Heart right ventricle (tissue), 16 donors: ENCODE measurements around the gene PAX3. TPM values are rescaled to one million over a fixed set of nuclear protein-coding genes. Genes with fewer than 3 reads are reported as not detected.

Source experiments
- ATAC-seq, 8 donors: fragments of 200-7000 bp; cut with Tn5 transposase; one replicate each; pipeline ENCODE4 v1.9.1; 2020; ENCODE audit warnings: mild to moderate bottlenecking in 8 of 8, moderate library complexity in 8 of 8, moderate number of reproducible peaks in 1 of 8
- DNase-seq, 2 donors: peaks; one replicate each; pipeline ENCODE4 v3.0.0-alpha.2; 2020
- H3K27ac ChIP-seq, 10 donors: fragments of 200-600 bp; sonication (generic) in 2 of 10; one replicate each; pipeline versions ENCODE4 v1.5.0 to v1.8.0; 2020 to 2022; ENCODE audit warnings: mild to moderate bottlenecking in 3 of 10
- H3K27me3 ChIP-seq, 7 donors: fragments of 200-600 bp; one replicate each; pipeline ENCODE4 v1.8.0; 2021 to 2022; ENCODE audit warnings: mild to moderate bottlenecking in 2 of 7
- H3K36me3 ChIP-seq, 9 donors: fragments of 200-600 bp; sonication (generic) in 1 of 9; one replicate each; pipeline versions ENCODE4 v1.5.0 to v1.8.0; 2020 to 2022; ENCODE audit warnings: mild to moderate bottlenecking in 2 of 9
- H3K4me1 ChIP-seq, 9 donors: fragments of 200-600 bp; sonication (generic) in 1 of 9; one replicate each; pipeline versions ENCODE4 v1.5.0 to v1.8.0; 2020 to 2022; ENCODE audit warnings: mild to moderate bottlenecking in 4 of 9
- H3K4me3 ChIP-seq, 10 donors: fragments of 200-600 bp; sonication (generic) in 2 of 10; one replicate each; pipeline versions ENCODE4 v1.5.0 to v1.8.0; 2020 to 2022; ENCODE audit warnings: mild to moderate bottlenecking in 7 of 10, moderate library complexity in 2 of 10
- H3K9me3 ChIP-seq, 11 donors: fragments of 200-600 bp in 10 of 11; sonication (generic) in 2 of 11; one replicate each; pipeline versions ENCODE4 v1.5.0 to v1.8.0; 2013 to 2022; ENCODE audit warnings: mild to moderate bottlenecking in 2 of 11, control low read depth in 1 of 11, moderate library complexity in 1 of 11
- WGBS, 2 donors: extraction: QIAGEN DNeasy Blood & Tissue Kit; methylation state at CpG; one replicate each; pipeline ENCODE4 v1.1.7; 2013; ENCODE audit warnings: inconsistent platforms in 1 of 2; 5-methylcytosine and 5-hydroxymethylcytosine counted together
- intact Hi-C, 10 donors: fragments of 100-400 bp; cut with DNase I; formaldehyde crosslinking; loops; one replicate each; pipeline versions ENCODE4 v1.11.1 to v1.14.2; 2022
- polyA plus RNA-seq, 2 donors: library from polyadenylated mRNA; stranded (reverse); fragments of 200-250 nt; gene quantifications; one replicate each; pipeline ENCODE4 v1.2.3, GENCODE V29; 2013
- total RNA-seq, 10 donors: library from RNA; stranded (reverse); fragmentation: NEBNext Ultra II Directional in 3 of 10; extraction: Animal tissue kit (Norgen Biotek cat#: 25700) in 3 of 10; gene quantifications; one replicate each; pipeline versions ENCODE4 v1.2.1 to v1.2.4, GENCODE V29; 2021 to 2023
- TF ChIP-seq, protein P1 (sequence below), 9 donors: fragments of 200-600 bp; sonication (generic) in 2 of 9; IDR thresholded peaks; one replicate each; pipeline versions ENCODE4 v1.5.0 to v1.8.0; 2021 to 2022; ENCODE audit warnings: antibody characterized with exemption in 9 of 9, mild to moderate bottlenecking in 5 of 9, moderate library complexity in 1 of 9
- donor health status: Arrhythmogenic right ventricular cardiomyopathy.
- donor health status: ischemic (EF 13 %, LVEDD 7.1; RV severe dilation, severe dysfunction).
- donor health status: healthy with polysubstance abuse.
- donor health status: DM: no; HTN: yes; CAD: no.
- donor health status: DM: no; HTN: no; CAD: no.
- donor health status: ischemic (EF 25% LVEDD 6.9; RV normal size, moderate dysfunction).
- donor health status: ischemic (EF 25% LVEDD 5.7; RV mildly dilated, moderate dysfunction).
- donor health status: healthy.
- donor health status: DM: yes; HTN: yes; CAD: no.
- donor health status: Ischemic cardiomyopathy.
- donor health status: ischemic (EF 35%, LVEDD 5.7; RV mildly dilated, moderate dysfunction).
- donor health status: nonischemic (EF 11% LVEDD 7.7; RV severe dilation, severe dysfunction).
- donor health status: DM: yes; HTN: yes; CAD: no.
- donor health status: PGD.
- donor health status: ischemic (EF 29% LVEDD 5.4; RV normal size, mild dysfunction).
- donor health status: nonischemic (EF 23%, LVEDD 6.1; RV moderate dilation, normal function).

PAX3 gene
- total and polyA plus RNA-seq, 12 donors: 0.01 TPM; not detected in 11

DNA sequence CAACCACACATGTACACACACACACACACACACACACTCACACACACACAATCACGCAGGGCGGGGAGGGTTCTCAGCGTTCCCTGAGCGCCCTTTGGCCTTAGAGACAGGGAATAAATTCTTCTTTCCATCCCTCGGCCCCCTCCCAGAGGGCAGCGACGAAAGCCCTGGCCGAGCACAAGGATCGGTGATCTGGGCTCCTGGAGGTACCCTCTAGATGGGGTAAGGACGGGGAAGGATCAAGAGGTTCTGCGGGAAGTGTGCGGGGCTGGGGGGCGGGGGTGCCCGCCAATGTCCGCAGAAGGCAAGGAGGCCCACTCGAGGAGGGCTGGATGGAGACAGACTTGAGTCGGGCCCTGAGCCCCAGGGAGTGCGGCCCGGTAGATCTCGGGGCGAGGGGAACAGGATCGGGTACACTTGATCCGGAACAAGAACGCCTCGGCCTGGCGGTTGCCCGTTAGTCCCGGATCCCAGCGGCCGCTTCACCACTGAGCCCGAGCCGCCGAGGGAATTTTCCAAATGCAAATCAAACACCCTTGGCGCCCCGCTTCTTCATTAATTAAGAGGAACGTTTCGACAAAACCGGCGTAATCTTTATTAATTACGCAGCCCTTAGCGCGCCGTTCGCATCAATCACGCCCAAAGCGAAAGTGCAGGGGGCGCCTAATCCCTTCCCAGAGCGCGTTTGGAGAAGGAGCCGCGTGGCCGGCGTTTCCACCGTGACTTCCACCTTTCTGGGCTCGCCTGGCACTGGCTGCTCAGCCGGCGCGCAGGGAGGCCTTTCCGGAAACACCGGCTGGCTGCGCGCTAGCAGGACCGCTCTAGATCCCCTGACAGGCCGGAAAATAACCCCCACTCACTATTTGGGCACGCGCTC is 7.0 kb upstream of the PAX3 start:
- H3K4me3 ChIP-seq: peak overlapping the region; percentile 24 to 65 (median 52)
- H3K4me1 ChIP-seq: peaks cover 9 to 52% (median 26%) of the 10 kb centered on the region in 9 donors
- H3K27me3 ChIP-seq: peaks cover 39 to 100% (median 100%) of the 10 kb centered on the region in 7 donors

DNA sequence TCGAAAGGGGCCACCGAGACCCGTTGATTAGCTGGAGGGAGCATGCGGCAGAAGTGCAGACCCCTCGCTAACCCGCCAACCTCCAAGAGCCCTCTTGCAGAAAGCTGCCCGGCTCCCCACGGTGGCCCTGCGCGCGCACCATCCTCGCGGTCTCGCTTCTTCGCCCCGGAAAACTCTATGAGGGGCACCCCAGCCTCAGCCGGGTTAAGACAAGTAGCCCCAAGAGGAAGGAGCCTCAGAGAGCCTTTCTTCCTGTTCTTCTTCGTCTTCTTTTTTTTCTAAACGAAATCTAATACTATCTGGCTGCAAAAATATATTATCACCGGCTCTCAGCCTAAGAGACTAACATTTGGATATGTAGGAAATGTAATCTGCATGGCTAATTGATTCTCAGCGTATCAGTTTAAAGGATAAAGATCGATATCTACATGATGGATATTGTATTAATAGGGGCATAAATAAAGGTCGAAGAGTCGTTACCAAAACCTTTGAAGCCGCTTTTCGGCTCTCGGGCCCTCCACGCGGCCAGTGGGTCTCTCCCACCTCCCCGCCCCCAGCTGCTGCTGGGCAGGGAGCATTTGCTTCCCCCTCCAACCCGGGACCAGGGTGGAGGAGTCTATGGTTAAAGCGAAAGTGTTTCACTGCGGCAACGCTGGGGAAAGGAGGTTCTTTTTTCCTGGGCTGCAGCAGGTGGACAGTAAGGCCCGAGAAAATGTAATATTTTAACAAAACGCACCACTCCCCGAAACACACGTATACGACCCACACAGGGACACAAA is 6.1 kb upstream of the PAX3 start:
- no peaks in the 10 kb centered on the region for H3K36me3 ChIP-seq
- WGBS, 2 donors: 4 to 5% methylated on average over 39 of the region's 39 CpGs
- H3K27ac ChIP-seq: peak overlapping the region in 1 of 10 donors; percentile 34
- no peaks in the 10 kb centered on the region for H3K9me3 ChIP-seq
- intact Hi-C loops: loop anchor here in 2 of 10 donors (10.0 kb wide), 1 partner anchor 250 kb away; no protein-coding TSS in a partner anchor
- H3K4me1 ChIP-seq: peaks cover 9 to 53% (median 26%) of the 10 kb centered on the region in 9 donors
- peaks cover 39 to 100% (median 100%) of the 10 kb centered on the region in 7 donors for H3K27me3 ChIP-seq
- TF ChIP-seq, protein P1, sequence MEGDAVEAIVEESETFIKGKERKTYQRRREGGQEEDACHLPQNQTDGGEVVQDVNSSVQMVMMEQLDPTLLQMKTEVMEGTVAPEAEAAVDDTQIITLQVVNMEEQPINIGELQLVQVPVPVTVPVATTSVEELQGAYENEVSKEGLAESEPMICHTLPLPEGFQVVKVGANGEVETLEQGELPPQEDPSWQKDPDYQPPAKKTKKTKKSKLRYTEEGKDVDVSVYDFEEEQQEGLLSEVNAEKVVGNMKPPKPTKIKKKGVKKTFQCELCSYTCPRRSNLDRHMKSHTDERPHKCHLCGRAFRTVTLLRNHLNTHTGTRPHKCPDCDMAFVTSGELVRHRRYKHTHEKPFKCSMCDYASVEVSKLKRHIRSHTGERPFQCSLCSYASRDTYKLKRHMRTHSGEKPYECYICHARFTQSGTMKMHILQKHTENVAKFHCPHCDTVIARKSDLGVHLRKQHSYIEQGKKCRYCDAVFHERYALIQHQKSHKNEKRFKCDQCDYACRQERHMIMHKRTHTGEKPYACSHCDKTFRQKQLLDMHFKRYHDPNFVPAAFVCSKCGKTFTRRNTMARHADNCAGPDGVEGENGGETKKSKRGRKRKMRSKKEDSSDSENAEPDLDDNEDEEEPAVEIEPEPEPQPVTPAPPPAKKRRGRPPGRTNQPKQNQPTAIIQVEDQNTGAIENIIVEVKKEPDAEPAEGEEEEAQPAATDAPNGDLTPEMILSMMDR (IDR thresholded peaks at IDR 0.05): no peak
- H3K4me3 ChIP-seq: peak overlapping the region in 8 of 10 donors; percentile 32 to 65 (median 56)
- DNase-seq (no peak), ATAC-seq (peak in 1 of 8 donors; percentile 9)

More for the DNA sequence above, 7.0 kb upstream of the PAX3 start:
- ATAC-seq (peak in 7 of 8 donors; percentile 28 to 61 (median 49)), DNase-seq (no peak)
- Histone ChIP-seq H3K27ac (no peak overlapping the region), H3K36me3 (no peaks in the 10 kb centered on the region), H3K9me3 (no peaks in the 10 kb centered on the region)
- WGBS, 2 donors: 1 to 2% methylated on average over 66 of the region's 66 CpGs
- TF ChIP-seq, protein P1 (IDR thresholded peaks at IDR 0.05): no peak
- intact Hi-C loops: loop anchor here in 2 of 10 donors (10.0 kb wide), 1 partner anchor 251 kb away; no protein-coding TSS in a partner anchor

DNA sequence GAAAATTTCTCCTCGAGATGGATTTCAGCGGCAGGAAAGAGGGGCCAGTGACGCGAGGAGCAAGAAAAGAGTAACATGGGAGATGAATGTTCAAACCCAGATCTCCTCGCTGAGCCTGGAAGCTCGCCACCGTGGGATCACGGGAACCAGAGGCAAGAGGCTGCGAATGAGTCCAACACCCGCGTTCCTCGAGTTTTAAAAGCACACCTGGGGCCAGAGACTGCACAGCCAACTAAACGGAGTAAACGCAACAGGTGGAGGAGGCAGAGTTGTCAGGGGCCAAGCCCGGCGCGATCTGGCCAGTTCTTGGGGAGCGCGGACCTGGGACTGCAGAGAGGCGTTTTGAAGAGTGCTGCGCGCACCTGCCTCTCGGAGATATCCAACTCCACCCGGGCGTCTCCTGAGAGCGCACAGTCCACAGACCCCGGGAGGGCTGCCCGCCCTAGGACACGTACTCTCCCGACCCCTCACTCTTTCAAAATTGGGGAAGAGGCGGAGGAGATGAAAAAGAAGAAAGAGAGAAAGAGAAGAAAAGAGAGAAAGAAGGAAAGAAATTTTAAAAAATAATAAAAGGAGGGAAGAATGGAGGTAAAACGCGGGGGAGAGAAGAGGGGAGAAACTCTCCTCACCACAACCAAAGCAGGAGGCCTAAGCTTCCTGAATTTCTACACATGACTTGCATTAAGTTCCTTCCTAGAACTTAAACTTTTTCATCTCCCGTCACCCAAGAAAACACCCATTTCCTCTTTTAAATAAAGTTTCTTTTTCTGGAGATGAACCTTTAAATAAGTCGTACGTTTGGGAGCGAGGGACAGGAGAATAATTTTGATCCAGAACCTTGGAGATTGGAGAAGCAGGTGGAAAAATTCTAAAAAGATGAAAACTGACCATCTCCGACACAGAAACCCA is 5.3 kb upstream of the PAX3 start:
- Histone ChIP-seq H3K27ac (peak overlapping the region in 1 of 10 donors; percentile 34), H3K4me1 (peaks cover 9 to 60% (median 26%) of the 10 kb centered on the region in 9 donors), H3K36me3 (no peaks in the 10 kb centered on the region), H3K9me3 (no peaks in the 10 kb centered on the region), H3K27me3 (peaks cover 43 to 100% (median 100%) of the 10 kb centered on the region in 7 donors), H3K4me3 (peak overlapping the region in 5 of 10 donors; percentile 1 to 65 (median 59))
- WGBS, 2 donors: 4 to 7% methylated on average over 38 of the region's 38 CpGs
- no peak for DNase-seq
- intact Hi-C loops: loop anchor here in 2 of 10 donors (10.0 kb wide), 1 partner anchor 249 kb away; no protein-coding TSS in a partner anchor
- TF ChIP-seq, protein P1 (IDR thresholded peaks at IDR 0.05): no peak
- no peak for ATAC-seq
